GM18907 (cell line): Measurements from ENCODE around the gene CTXND1.

Experiments
- ATAC-seq: cut with Tn5 transposase; IDR thresholded peaks from one replicate; pipeline ENCODE4 v1.9.1; 2021; ENCODE audit warnings: mild to moderate bottlenecking, moderate library complexity; ENCODE audit not compliant: unreplicated experiment

Gene CTXND1

GRCh38 chr15:80183886-80184285, 68.1 kb downstream of the CTXND1 start:
- no peak for ATAC-seq

GRCh38 chr15:80183306-80183705, 68.7 kb downstream of the CTXND1 start:
- no peak for ATAC-seq

- no peak for ATAC-seq
Measured at GRCh38 chr15:80182611-80183261, 69.3 kb downstream of the CTXND1 start.

- no peak for ATAC-seq
Measured at GRCh38 chr15:80180986-80181385, 71.0 kb downstream of the CTXND1 start.

GRCh38 chr15:80180468-80180867, 71.5 kb downstream of the CTXND1 start:
- no peak for ATAC-seq

GRCh38 chr15:80179935-80180334, 72.1 kb downstream of the CTXND1 start:
- no peak for ATAC-seq

- ATAC-seq = no peak
Measured at GRCh38 chr15:80179025-80179759, 72.8 kb downstream of the CTXND1 start.

- ATAC-seq = no peak
Measured at GRCh38 chr15:80177156-80177555, 74.9 kb downstream of the CTXND1 start.

GRCh38 chr15:80176443-80176842, 75.6 kb downstream of the CTXND1 start:
- no peak for ATAC-seq

- ATAC-seq = no peak
Measured at GRCh38 chr15:80175436-80175835, 76.6 kb downstream of the CTXND1 start.

- no peak for ATAC-seq
Measured at GRCh38 chr15:80174017-80174746, 77.8 kb downstream of the CTXND1 start.

- peak; percentile 64 for ATAC-seq
Measured at GRCh38 chr15:80173022-80173759, 78.8 kb downstream of the CTXND1 start.

- ATAC-seq = no peak
Measured at GRCh38 chr15:80172401-80172800, 79.6 kb downstream of the CTXND1 start.

GRCh38 chr15:80171787-80172186, 80.2 kb downstream of the CTXND1 start:
- no peak for ATAC-seq

- ATAC-seq = no peak
Measured at GRCh38 chr15:80170596-80170995, 81.4 kb downstream of the CTXND1 start.

GRCh38 chr15:80169768-80170357, 82.2 kb downstream of the CTXND1 start:
- no peak for ATAC-seq

GRCh38 chr15:80168421-80168820, 83.6 kb downstream of the CTXND1 start:
- no peak for ATAC-seq

GRCh38 chr15:80167936-80168335, 84.1 kb downstream of the CTXND1 start:
- ATAC-seq = no peak

- no peak for ATAC-seq
Measured at GRCh38 chr15:80163897-80164296, 88.1 kb downstream of the CTXND1 start.

GRCh38 chr15:80163217-80163616, 88.8 kb downstream of the CTXND1 start:
- ATAC-seq = no peak

- ATAC-seq = no peak
Measured at GRCh38 chr15:80162059-80162554, 89.9 kb downstream of the CTXND1 start.
